Activated CD4-positive, alpha-beta memory T cell treated with anti-CD3 and anti-CD28 coated beads for 36 hours (primary cell): Measurements from ENCODE around the gene EIF1. TPM values are rescaled to one million over a fixed set of nuclear protein-coding genes. Genes with fewer than 3 reads are reported as not detected.

Source experiments
- CTCF ChIA-PET: fragments of 350-600 bp; sonication (Branson Sonifier 250); formaldehyde crosslinking; loops from one replicate; lab custom pipeline; 2021; ENCODE audit warnings: antibody characterized with exemption, inconsistent platforms; lab: Charles Lee
- POLR2A ChIA-PET: fragments of 350-600 bp; sonication (Branson Sonifier 250); formaldehyde crosslinking; loops from one replicate; lab custom pipeline; 2021; ENCODE audit warnings: antibody characterized with exemption; lab: Charles Lee
- DNase-seq: peaks from one replicate; pipeline ENCODE4 v3.0.0-alpha.2; 2020
- H3K27ac Mint-ChIP-seq: one replicate; pipeline ENCODE4 v1.8.0; 2021; ENCODE audit warnings: mixed read lengths
- H3K27me3 Mint-ChIP-seq: one replicate; pipeline ENCODE4 v1.8.0; 2021; ENCODE audit warnings: mixed read lengths
- H3K36me3 Mint-ChIP-seq: one replicate; pipeline ENCODE4 v1.8.0; 2021; ENCODE audit warnings: mixed read lengths
- H3K4me1 Mint-ChIP-seq: one replicate; pipeline ENCODE4 v1.8.0; 2021; ENCODE audit warnings: low read depth, mixed read lengths
- H3K4me3 Mint-ChIP-seq: one replicate; pipeline ENCODE4 v1.8.0; 2021; ENCODE audit warnings: mild to moderate bottlenecking, mixed read lengths
- H3K9me3 Mint-ChIP-seq: one replicate; pipeline ENCODE4 v1.8.0; 2021; ENCODE audit warnings: mixed read lengths
- intact Hi-C: fragments of 100-400 bp; cut with micrococcal nuclease; formaldehyde crosslinking; loops from one replicate; pipeline ENCODE4 v1.15.1; 2023
- total RNA-seq, 2 experiments: library from RNA; stranded (reverse); gene quantifications; one replicate each; pipeline ENCODE4 v1.2.3, GENCODE V29; 2021

Gene EIF1
- total RNA-seq, 2 experiments from 2014 or later, result 1,052 to 1,072 TPM

- CTCF ChIA-PET, result interaction anchor here (1.8 kb wide), 1 partner anchor 9 kb away, joined by 11 read pairs; no protein-coding TSS in a partner anchor
- Mint-ChIP-seq H3K36me3 (no peaks in the 10 kb centered on the region), H3K4me3 (no peak overlapping the region), H3K9me3 (no peaks in the 10 kb centered on the region), H3K27me3 (peaks cover 1% of the 10 kb centered on the region), H3K27ac (no peak overlapping the region), H3K4me1 (no peaks in the 10 kb centered on the region)
- no peak for DNase-seq
- intact Hi-C loops, result no loop called here
- POLR2A ChIA-PET, result no interaction called here
Measured at GRCh38 chr17:41657936-41658335, 30.7 kb upstream of the EIF1 start.

- Mint-ChIP-seq H3K27me3 (peaks cover 1% of the 10 kb centered on the region), H3K4me3 (no peak overlapping the region), H3K4me1 (no peaks in the 10 kb centered on the region), H3K36me3 (no peaks in the 10 kb centered on the region), H3K27ac (no peak overlapping the region), H3K9me3 (no peaks in the 10 kb centered on the region)
- POLR2A ChIA-PET, result no interaction called here
- CTCF ChIA-PET, result interaction anchor here (1.8 to 6.1 kb wide), 2 partner anchors 10 to 109 kb away, joined by 11 to 142 read pairs; no protein-coding TSS in a partner anchor
- no peak for DNase-seq
- intact Hi-C loops, result no loop called here
Measured at GRCh38 chr17:41658846-41659245, 29.8 kb upstream of the EIF1 start.

- Mint-ChIP-seq H3K27ac (no peak overlapping the region), H3K4me1 (no peaks in the 10 kb centered on the region), H3K9me3 (no peaks in the 10 kb centered on the region), H3K27me3 (peaks cover 1% of the 10 kb centered on the region), H3K4me3 (no peak overlapping the region), H3K36me3 (no peaks in the 10 kb centered on the region)
- POLR2A ChIA-PET, result no interaction called here
- intact Hi-C loops, result loop anchor here (5.0 to 10.0 kb wide), 3 partner anchors 752 to 1035 kb away; no protein-coding TSS in a partner anchor
- CTCF ChIA-PET, result interaction anchor here (0.7 to 12.2 kb wide), 4 partner anchors 11 to 109 kb away, joined by 3 to 450 read pairs (median 80); no protein-coding TSS in a partner anchor
- DNase-seq, result no peak
Measured at GRCh38 chr17:41659427-41660212, 29.1 kb upstream of the EIF1 start.

GRCh38 chr17:41660221-41660711 is 28.4 kb upstream of the EIF1 start:
- ChIA-PET CTCF (interaction anchor here (0.7 to 12.2 kb wide), 6 partner anchors 12 to 857 kb away, joined by 3 to 450 read pairs (median 24); no protein-coding TSS in a partner anchor), POLR2A (no interaction called here)
- no peak overlapping the region for H3K4me3 Mint-ChIP-seq
- H3K27me3 Mint-ChIP-seq, result peaks cover 1% of the 10 kb centered on the region
- H3K27ac Mint-ChIP-seq, result no peak overlapping the region
- intact Hi-C loops, result loop anchor here (5.0 to 10.0 kb wide), 3 partner anchors 753 to 1035 kb away; no protein-coding TSS in a partner anchor
- no peaks in the 10 kb centered on the region for H3K4me1 Mint-ChIP-seq
- DNase-seq, result no peak
- no peaks in the 10 kb centered on the region for H3K9me3 Mint-ChIP-seq
- H3K36me3 Mint-ChIP-seq, result no peaks in the 10 kb centered on the region

GRCh38 chr17:41663451-41664171 is 25.1 kb upstream of the EIF1 start:
- intact Hi-C loops, result loop anchor here (2.0 to 10.0 kb wide), 4 partner anchors 15 to 1039 kb away; no protein-coding TSS in a partner anchor
- POLR2A ChIA-PET, result interaction anchor here (0.7 to 1.5 kb wide), 5 partner anchors 15 to 32 kb away, joined by 3 to 7 read pairs (median 4); partner anchors contain the start of gene EIF1
- Mint-ChIP-seq H3K36me3 (no peaks in the 10 kb centered on the region), H3K27ac (no peak overlapping the region), H3K9me3 (no peaks in the 10 kb centered on the region), H3K4me3 (no peak overlapping the region), H3K4me1 (peaks cover 23% of the 10 kb centered on the region), H3K27me3 (no peaks in the 10 kb centered on the region)
- DNase-seq, result no peak
- CTCF ChIA-PET, result interaction anchor here (0.6 to 12.2 kb wide), 35 partner anchors 14 to 1100 kb away, joined by 3 to 450 read pairs (median 6); partner anchors contain the start of gene EIF1

GRCh38 chr17:41664172-41664457 is 24.6 kb upstream of the EIF1 start:
- peaks cover 28% of the 10 kb centered on the region for H3K4me1 Mint-ChIP-seq
- H3K9me3 Mint-ChIP-seq, result no peaks in the 10 kb centered on the region
- ChIA-PET POLR2A (interaction anchor here (1.2 to 1.4 kb wide), 2 partner anchors 16 to 25 kb away, joined by 3 to 7 read pairs; partner anchors contain the start of gene EIF1), CTCF (interaction anchor here (0.9 to 12.2 kb wide), 11 partner anchors 13 to 861 kb away, joined by 3 to 450 read pairs (median 28); partner anchors contain the start of gene EIF1)
- no peak overlapping the region for H3K4me3 Mint-ChIP-seq
- H3K27ac Mint-ChIP-seq, result no peak overlapping the region
- intact Hi-C loops, result loop anchor here (2.0 to 10.0 kb wide), 4 partner anchors 15 to 1039 kb away; no protein-coding TSS in a partner anchor
- DNase-seq, result no peak
- H3K36me3 Mint-ChIP-seq, result no peaks in the 10 kb centered on the region
- H3K27me3 Mint-ChIP-seq, result no peaks in the 10 kb centered on the region

- Mint-ChIP-seq H3K9me3 (no peaks in the 10 kb centered on the region), H3K4me3 (peak overlapping the region; percentile 76), H3K27me3 (no peaks in the 10 kb centered on the region), H3K4me1 (peaks cover 36% of the 10 kb centered on the region), H3K36me3 (no peaks in the 10 kb centered on the region), H3K27ac (peak overlapping the region; percentile 95)
- DNase-seq, result no peak
- POLR2A ChIA-PET, result interaction anchor here (0.6 to 6.5 kb wide), 6 partner anchors 14 to 1101 kb away, joined by 3 to 91 read pairs (median 6); partner anchors contain the start of gene EIF1
- intact Hi-C loops, result loop anchor here (2.0 to 10.0 kb wide), 8 partner anchors 14 to 1040 kb away; no protein-coding TSS in a partner anchor
- CTCF ChIA-PET, result interaction anchor here (0.6 to 12.2 kb wide), 24 partner anchors 13 to 1104 kb away, joined by 3 to 450 read pairs (median 4); partner anchors contain the start of gene EIF1
Measured at GRCh38 chr17:41664587-41665565, 23.8 kb upstream of the EIF1 start.

GRCh38 chr17:41665566-41666236 is 23.0 kb upstream of the EIF1 start:
- DNase-seq, result peak; percentile 94
- Mint-ChIP-seq H3K27ac (peak overlapping the region; percentile 95), H3K4me1 (peaks cover 42% of the 10 kb centered on the region), H3K9me3 (no peaks in the 10 kb centered on the region), H3K4me3 (peak overlapping the region; percentile 76), H3K36me3 (no peaks in the 10 kb centered on the region), H3K27me3 (no peaks in the 10 kb centered on the region)
- ChIA-PET POLR2A (interaction anchor here (0.6 to 6.5 kb wide), 4 partner anchors 13 to 1102 kb away, joined by 4 to 91 read pairs (median 16); partner anchors contain the start of gene EIF1), CTCF (interaction anchor here (0.6 to 12.2 kb wide), 21 partner anchors 13 to 1105 kb away, joined by 3 to 450 read pairs (median 4); partner anchors contain the start of gene EIF1)
- intact Hi-C loops, result loop anchor here (1.0 to 10.0 kb wide), 9 partner anchors 13 to 1041 kb away; partner anchors contain the start of gene EIF1

- ChIA-PET POLR2A (interaction anchor here (1.6 to 6.5 kb wide), 3 partner anchors 13 to 325 kb away, joined by 4 to 91 read pairs (median 27); partner anchors contain the start of gene EIF1), CTCF (interaction anchor here (0.8 to 12.2 kb wide), 16 partner anchors 12 to 1106 kb away, joined by 3 to 450 read pairs (median 6); partner anchors contain the start of gene EIF1)
- Mint-ChIP-seq H3K4me3 (peak overlapping the region; percentile 76), H3K9me3 (no peaks in the 10 kb centered on the region), H3K4me1 (peaks cover 44% of the 10 kb centered on the region), H3K36me3 (no peaks in the 10 kb centered on the region), H3K27ac (peak overlapping the region; percentile 95), H3K27me3 (no peaks in the 10 kb centered on the region)
- peak; percentile 86 for DNase-seq
- intact Hi-C loops, result loop anchor here (1.0 to 10.0 kb wide), 8 partner anchors 18 to 1041 kb away; partner anchors contain the start of gene EIF1
Measured at GRCh38 chr17:41666237-41666641, 22.4 kb upstream of the EIF1 start.
